Measurements from ENCODE around the gene TPK1. TPM values are rescaled to one million over a fixed set of nuclear protein-coding genes. Genes with fewer than 3 reads are reported as not detected.

TPK1 gene
- polyA plus RNA-seq, 1 of the 3 experiments (the other 2 are of a cell fraction), result 3.3 TPM

GRCh38 chr7:144862612-144863319 lies 26.9 kb upstream of the TPK1 start:
- Histone ChIP-seq H3K79me2 (ENCODE audit: insufficient read depth) (no peaks in the 10 kb centered on the region), H3F3A (replicated peaks; ENCODE audit: insufficient read depth) (peaks cover 6% of the 10 kb centered on the region), H3K36me3 (replicated peaks in 1 of 2; ENCODE audit: control insufficient read depth in 1 of 2, insufficient read depth in 2 of 2, low read length in 1 of 2) (no peaks in the 10 kb centered on the region), H4K20me1 (ENCODE audit: insufficient read depth) (no peaks in the 10 kb centered on the region), H2AFZ (ENCODE audit: low read depth) (no peak overlapping the region), H3K27ac (ENCODE audit: low read depth in 2 of 2, low read length in 1 of 2) (no peak overlapping the region), H3K4me3 (ENCODE audit: low read depth in 2 of 2, low read length in 1 of 2) (no peak overlapping the region), H3K27me3 (ENCODE audit: insufficient read depth) (no peaks in the 10 kb centered on the region; the same call in 1 of the 2 replicates), H3K9me3 (no peaks in the 10 kb centered on the region), H3K4me2 (no peak overlapping the region), H3K4me1 (ENCODE audit: control insufficient read depth in 1 of 2, insufficient read depth in 2 of 2, low read depth in 1 of 2, low read length in 1 of 2) (no peaks in the 10 kb centered on the region), H3K9ac (no peak overlapping the region), H3K9me2 (no peaks in the 10 kb centered on the region)
- CTCF ChIA-PET, result interaction anchor here (1.0 to 1.1 kb wide), 2 partner anchors 9 to 24 kb away, joined by 3 read pairs; no protein-coding TSS in a partner anchor
- 24% methylated on average over 2 of the region's 2 CpGs for WGBS (ENCODE audit: low lambda C conversion rate)
- TF ChIP-seq CHD2 (IDR thresholded peaks at IDR 0.05; ENCODE audit: low read length, partially characterized antibody) (no peak), SMC3 (IDR thresholded peaks at IDR 0.05; ENCODE audit: low read depth, low read length) (no peak), JUND (IDR thresholded peaks at IDR 0.05) (no peak), MXI1 (IDR thresholded peaks at IDR 0.05; ENCODE audit: low read depth, low read length) (no peak), USF2 (IDR thresholded peaks at IDR 0.05; ENCODE audit: borderline replicate concordance, low read depth, low read length) (no peak), EP300 (IDR thresholded peaks at IDR 0.05; ENCODE audit: borderline replicate concordance in 1 of 2, low read depth in 1 of 2, low read length in 1 of 2) (no peak), USF1 (IDR thresholded peaks at IDR 0.05; ENCODE audit: borderline replicate concordance, low read depth) (no peak), SIN3A (IDR thresholded peaks at IDR 0.05; ENCODE audit: borderline replicate concordance, low read depth, low read length) (no peak), CTCF (IDR thresholded peaks at IDR 0.05) (no peak)
- no peak for DNase-seq
- POLR2A ChIA-PET, result no interaction called here

GRCh38 chr7:144859739-144860138 lies 23.9 kb upstream of the TPK1 start:
- Histone ChIP-seq H3K4me3 (ENCODE audit: low read depth in 2 of 2, low read length in 1 of 2) (no peak overlapping the region), H2AFZ (ENCODE audit: low read depth) (no peak overlapping the region), H3K9ac (no peak overlapping the region), H3K4me1 (ENCODE audit: control insufficient read depth in 1 of 2, insufficient read depth in 2 of 2, low read depth in 1 of 2, low read length in 1 of 2) (no peaks in the 10 kb centered on the region), H3K27ac (ENCODE audit: low read depth in 2 of 2, low read length in 1 of 2) (no peak overlapping the region), H3K79me2 (ENCODE audit: insufficient read depth) (no peaks in the 10 kb centered on the region), H3K9me3 (no peaks in the 10 kb centered on the region), H3K4me2 (no peak overlapping the region), H3K9me2 (no peaks in the 10 kb centered on the region), H3K36me3 (replicated peaks in 1 of 2; ENCODE audit: control insufficient read depth in 1 of 2, insufficient read depth in 2 of 2, low read length in 1 of 2) (no peaks in the 10 kb centered on the region), H3K27me3 (ENCODE audit: insufficient read depth) (no peaks in the 10 kb centered on the region; the same call in 1 of the 2 replicates), H3F3A (replicated peaks; ENCODE audit: insufficient read depth) (peaks cover 6% of the 10 kb centered on the region), H4K20me1 (ENCODE audit: insufficient read depth) (no peaks in the 10 kb centered on the region)
- ChIA-PET CTCF (no interaction called here), POLR2A (no interaction called here)
- WGBS (ENCODE audit: low lambda C conversion rate), result 41% methylated on average over 3 of the region's 3 CpGs
- DNase-seq, result no peak
- TF ChIP-seq FOSL2 (IDR thresholded peaks at IDR 0.05; ENCODE audit: borderline replicate concordance, low read depth) (no peak), NFIC (IDR thresholded peaks at IDR 0.05; ENCODE audit: borderline replicate concordance) (no peak), USF1 (IDR thresholded peaks at IDR 0.05; ENCODE audit: borderline replicate concordance, low read depth) (no peak), JUND (IDR thresholded peaks at IDR 0.05) (no peak), EP300 (IDR thresholded peaks at IDR 0.05; ENCODE audit: borderline replicate concordance in 1 of 2, low read depth in 1 of 2, low read length in 1 of 2) (no peak), GATA2 (CRISPR knock-in tag; IDR thresholded peaks at IDR 0.05) (no peak), IRF3 (IDR thresholded peaks at IDR 0.05; ENCODE audit: low read depth, low read length) (no peak), RAD21 (IDR thresholded peaks at IDR 0.05; ENCODE audit: low read length) (no peak), TEAD4 (IDR thresholded peaks at IDR 0.05; ENCODE audit: borderline replicate concordance, insufficient read depth) (no peak), CHD2 (IDR thresholded peaks at IDR 0.05; ENCODE audit: low read length, partially characterized antibody) (no peak), SMC3 (IDR thresholded peaks at IDR 0.05; ENCODE audit: low read depth, low read length) (no peak), REST (IDR thresholded peaks at IDR 0.05; ENCODE audit: low read depth, low read length) (no peak)
